ENCODE data around the gene ERVV-1. TPM values are rescaled to one million over a fixed set of nuclear protein-coding genes. Genes with fewer than 3 reads are reported as not detected.
"Not testable (repeated sequence)": the region's sequence is repeated elsewhere in the genome, so short reads cannot be mapped to it uniquely, and the experiment has no call there.

ERVV-1 gene
- under 1 TPM; 0.08 to 0.21 (median 0.10) TPM for polyA plus RNA-seq (ENCODE audit: insufficient read length in 4 of 4)

GRCh38 chr19:53013621-53014020 is at the start of gene ERVV-1:
Gene ERVV-1 (plus strand): TSS chr19:53013921. CDS start chr19:53014091, 170 bp downstream.
- DNase-seq (ENCODE audit: low read depth in 4 of 4, low spot score in 2 of 4): no peak

GRCh38 chr19:52967772-52968171 is 45.9 kb upstream of the ERVV-1 start:
- DNase-seq (ENCODE audit: low read depth in 4 of 4, low spot score in 2 of 4): no peak

- no peak for DNase-seq (ENCODE audit: low read depth in 4 of 4, low spot score in 2 of 4)
Measured at GRCh38 chr19:52981329-52981728, 32.4 kb upstream of the ERVV-1 start.

- not testable (repeated sequence) for DNase-seq (ENCODE audit: low read depth in 4 of 4, low spot score in 2 of 4)
Measured at GRCh38 chr19:52983167-52983566, 30.6 kb upstream of the ERVV-1 start.

GRCh38 chr19:52987221-52987620 is 26.5 kb upstream of the ERVV-1 start:
- no peak for DNase-seq (ENCODE audit: low read depth in 4 of 4, low spot score in 2 of 4)

- DNase-seq (ENCODE audit: low read depth in 4 of 4, low spot score in 2 of 4): no peak
Measured at GRCh38 chr19:52988506-52988905, 25.2 kb upstream of the ERVV-1 start.

GRCh38 chr19:52990759-52991418 is 22.8 kb upstream of the ERVV-1 start:
- DNase-seq (ENCODE audit: low read depth in 4 of 4, low spot score in 2 of 4): no peak

- no peak for DNase-seq (ENCODE audit: low read depth in 4 of 4, low spot score in 2 of 4)
Measured at GRCh38 chr19:52991484-52991883, 22.2 kb upstream of the ERVV-1 start.

GRCh38 chr19:52992109-52993004 is 21.4 kb upstream of the ERVV-1 start:
- no peak for DNase-seq (ENCODE audit: low read depth in 4 of 4, low spot score in 2 of 4)

- DNase-seq (ENCODE audit: low read depth in 4 of 4, low spot score in 2 of 4): peak in 3 of 4 donors; percentile 54 to 69 (median 63)
Measured at GRCh38 chr19:52993342-52994178, 20.2 kb upstream of the ERVV-1 start.

- no peak for DNase-seq (ENCODE audit: low read depth in 4 of 4, low spot score in 2 of 4)
Measured at GRCh38 chr19:52995711-52996110, 18.0 kb upstream of the ERVV-1 start.

- no peak for DNase-seq (ENCODE audit: low read depth in 4 of 4, low spot score in 2 of 4)
Measured at GRCh38 chr19:52997975-52998374, 15.7 kb upstream of the ERVV-1 start.

- no peak for DNase-seq (ENCODE audit: low read depth in 4 of 4, low spot score in 2 of 4)
Measured at GRCh38 chr19:53002479-53002878, 11.2 kb upstream of the ERVV-1 start.

GRCh38 chr19:53004242-53004641 is 9.5 kb upstream of the ERVV-1 start:
- no peak for DNase-seq (ENCODE audit: low read depth in 4 of 4, low spot score in 2 of 4)

- no peak for DNase-seq (ENCODE audit: low read depth in 4 of 4, low spot score in 2 of 4)
Measured at GRCh38 chr19:53007200-53007599, 6.5 kb upstream of the ERVV-1 start.

- no peak for DNase-seq (ENCODE audit: low read depth in 4 of 4, low spot score in 2 of 4)
Measured at GRCh38 chr19:53007606-53008005, 6.1 kb upstream of the ERVV-1 start.

- no peak for DNase-seq (ENCODE audit: low read depth in 4 of 4, low spot score in 2 of 4)
Measured at GRCh38 chr19:53008061-53008778, 5.5 kb upstream of the ERVV-1 start.

- no peak for DNase-seq (ENCODE audit: low read depth in 4 of 4, low spot score in 2 of 4)
Measured at GRCh38 chr19:53010494-53010893, 3.2 kb upstream of the ERVV-1 start.

- no peak for DNase-seq (ENCODE audit: low read depth in 4 of 4, low spot score in 2 of 4)
Measured at GRCh38 chr19:53012006-53012405, 1.7 kb upstream of the ERVV-1 start.

GRCh38 chr19:53015159-53015558 is 1.4 kb downstream of the ERVV-1 start:
- no peak for DNase-seq (ENCODE audit: low read depth in 4 of 4, low spot score in 2 of 4)

All from left renal cortex interstitium (tissue), 4 donors.